Epithelial cell of proximal tubule (primary cell): ENCODE measurements around the gene NAV2. TPM values are rescaled to one million over a fixed set of nuclear protein-coding genes. Genes with fewer than 3 reads are reported as not detected.

ENCODE experiments used
- DNase-seq: peaks from one replicate; pipeline ENCODE4 v3.0.0-alpha.2; 2011; ENCODE audit warnings: low read depth
- H3K4me3 ChIP-seq: 2 replicates; pipeline ENCODE4 v1.5.1; 2011; ENCODE audit warnings: low read depth, mild to moderate bottlenecking, low read length
- CTCF ChIP-seq: conservative IDR thresholded peaks from 2 replicates; pipeline ENCODE4 v1.5.1; 2012; ENCODE audit warnings: low read depth, mild to moderate bottlenecking, low read length
- total RNA-seq: library from RNA; depleted of rRNA; stranded (reverse); fragments of >200 nt; gene quantifications from 2 replicates; pipeline ENCODE4 v1.2.3, GENCODE V29; 2015

NAV2 gene
- total RNA-seq, 1 donor from 2014 or later: 19.0 TPM

- TF ChIP-seq CTCF: no peak
- no peak overlapping the region for H3K4me3 ChIP-seq
- DNase-seq: no peak
These were observed 72.6 kb downstream of the NAV2 start for GRCh38 chr11:19785265-19785664.

GRCh38 chr11:19786644-19787043 lies 74.0 kb downstream of the NAV2 start:
- H3K4me3 ChIP-seq: no peak overlapping the region
- DNase-seq: no peak
- no peak for TF ChIP-seq CTCF

GRCh38 chr11:19788435-19788834 lies 75.8 kb downstream of the NAV2 start:
- no peak for DNase-seq
- TF ChIP-seq CTCF: no peak

GRCh38 chr11:19789245-19789644 lies 76.6 kb downstream of the NAV2 start:
- H3K4me3 ChIP-seq: no peak overlapping the region
- no peak for TF ChIP-seq CTCF
- no peak for DNase-seq

More at GRCh38 chr11:19788435-19788834, 75.8 kb downstream of the NAV2 start:
- H3K4me3 ChIP-seq: no peak overlapping the region

GRCh38 chr11:19789835-19790710 lies 77.4 kb downstream of the NAV2 start:
- TF ChIP-seq CTCF: no peak
- no peak overlapping the region for H3K4me3 ChIP-seq
- DNase-seq: no peak

- no peak for TF ChIP-seq CTCF
- DNase-seq: no peak
These were observed 78.4 kb downstream of the NAV2 start for GRCh38 chr11:19790831-19791552.

GRCh38 chr11:19792510-19792909 lies 79.9 kb downstream of the NAV2 start:
- no peak overlapping the region for H3K4me3 ChIP-seq
- TF ChIP-seq CTCF: no peak
- DNase-seq: no peak

More at GRCh38 chr11:19790831-19791552, 78.4 kb downstream of the NAV2 start:
- no peak overlapping the region for H3K4me3 ChIP-seq
